SK-N-SH treated with all-trans-retinoic acid at 6 μM for 48 hours (cell line): ENCODE data around the gene TPO.

ENCODE experiments used
- CSDC2 ChIP-seq: fragments of 250-450 bp; sonication (Bioruptor Pico); IDR thresholded peaks from 2 replicates; pipeline ENCODE4 v1.5.0; 2020; ENCODE audit warnings: mild to moderate bottlenecking, moderate library complexity
- ESRRG ChIP-seq: fragments of 250-450 bp; sonication (Bioruptor Pico); IDR thresholded peaks from 2 replicates; pipeline ENCODE4 v1.6.1; 2021; ENCODE audit warnings: mild to moderate bottlenecking
- GLIS3 ChIP-seq: fragments of 250-450 bp; sonication (Bioruptor Pico); IDR thresholded peaks from 2 replicates; pipeline ENCODE4 v1.5.0; 2020; ENCODE audit warnings: mild to moderate bottlenecking, moderate library complexity
- OSR1 ChIP-seq: fragments of 250-450 bp; sonication (Bioruptor Pico); IDR thresholded peaks from 2 replicates; pipeline ENCODE4 v1.8.0; 2022; ENCODE audit warnings: moderate library complexity, mild to moderate bottlenecking, inconsistent platforms
- RARB ChIP-seq: fragments of 250-450 bp; sonication (Bioruptor Pico); IDR thresholded peaks from 2 replicates; pipeline ENCODE4 v1.8.0; 2021; ENCODE audit warnings: mild to moderate bottlenecking, moderate library complexity
- TCF4 ChIP-seq: fragments of 250-450 bp; sonication (Bioruptor Pico); IDR thresholded peaks from 2 replicates; pipeline ENCODE4 v1.8.0; 2021; ENCODE audit warnings: mild to moderate bottlenecking, moderate library complexity, borderline replicate concordance
- TOX ChIP-seq: fragments of 250-450 bp; sonication (Bioruptor Pico); IDR thresholded peaks from 2 replicates; pipeline ENCODE4 v1.8.0; 2021; ENCODE audit warnings: mild to moderate bottlenecking, moderate library complexity, borderline replicate concordance
- ZFP3 ChIP-seq: fragments of 250-450 bp; sonication (Bioruptor Pico); IDR thresholded peaks from 2 replicates; pipeline ENCODE4 v1.5.0; 2020; ENCODE audit warnings: mild to moderate bottlenecking, moderate library complexity
- ZFP30 ChIP-seq: fragments of 450-650 bp; formaldehyde crosslinking; IDR thresholded peaks from 2 replicates; pipeline ENCODE4 v1.5.0; 2022; ENCODE audit warnings: mild to moderate bottlenecking, moderate library complexity
- TF ChIP-seq, protein P1 (sequence below): fragments of 250-450 bp; sonication (Bioruptor Pico); IDR thresholded peaks from 2 replicates; pipeline ENCODE4 v1.8.0; 2020; ENCODE audit warnings: mild to moderate bottlenecking, moderate library complexity, borderline replicate concordance
- TF ChIP-seq, protein P2 (sequence below): fragments of 250-450 bp; sonication (Bioruptor Pico); IDR thresholded peaks from 2 replicates; pipeline ENCODE4 v1.8.0; 2021; ENCODE audit warnings: low read depth, mild to moderate bottlenecking, moderate library complexity, borderline replicate concordance

- no peak for TF ChIP-seq GLIS3 (CRISPR knock-in tag)
- no peak for TF ChIP-seq ESRRG (CRISPR knock-in tag)
- TF ChIP-seq, protein P1, sequence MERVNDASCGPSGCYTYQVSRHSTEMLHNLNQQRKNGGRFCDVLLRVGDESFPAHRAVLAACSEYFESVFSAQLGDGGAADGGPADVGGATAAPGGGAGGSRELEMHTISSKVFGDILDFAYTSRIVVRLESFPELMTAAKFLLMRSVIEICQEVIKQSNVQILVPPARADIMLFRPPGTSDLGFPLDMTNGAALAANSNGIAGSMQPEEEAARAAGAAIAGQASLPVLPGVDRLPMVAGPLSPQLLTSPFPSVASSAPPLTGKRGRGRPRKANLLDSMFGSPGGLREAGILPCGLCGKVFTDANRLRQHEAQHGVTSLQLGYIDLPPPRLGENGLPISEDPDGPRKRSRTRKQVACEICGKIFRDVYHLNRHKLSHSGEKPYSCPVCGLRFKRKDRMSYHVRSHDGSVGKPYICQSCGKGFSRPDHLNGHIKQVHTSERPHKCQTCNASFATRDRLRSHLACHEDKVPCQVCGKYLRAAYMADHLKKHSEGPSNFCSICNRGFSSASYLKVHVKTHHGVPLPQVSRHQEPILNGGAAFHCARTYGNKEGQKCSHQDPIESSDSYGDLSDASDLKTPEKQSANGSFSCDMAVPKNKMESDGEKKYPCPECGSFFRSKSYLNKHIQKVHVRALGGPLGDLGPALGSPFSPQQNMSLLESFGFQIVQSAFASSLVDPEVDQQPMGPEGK (CRISPR knock-in tag) = no peak
- no peak for TF ChIP-seq RARB (CRISPR knock-in tag)
- no peak for TF ChIP-seq CSDC2 (CRISPR knock-in tag)
- no peak for TF ChIP-seq TOX (CRISPR knock-in tag)
- TF ChIP-seq, protein P2, sequence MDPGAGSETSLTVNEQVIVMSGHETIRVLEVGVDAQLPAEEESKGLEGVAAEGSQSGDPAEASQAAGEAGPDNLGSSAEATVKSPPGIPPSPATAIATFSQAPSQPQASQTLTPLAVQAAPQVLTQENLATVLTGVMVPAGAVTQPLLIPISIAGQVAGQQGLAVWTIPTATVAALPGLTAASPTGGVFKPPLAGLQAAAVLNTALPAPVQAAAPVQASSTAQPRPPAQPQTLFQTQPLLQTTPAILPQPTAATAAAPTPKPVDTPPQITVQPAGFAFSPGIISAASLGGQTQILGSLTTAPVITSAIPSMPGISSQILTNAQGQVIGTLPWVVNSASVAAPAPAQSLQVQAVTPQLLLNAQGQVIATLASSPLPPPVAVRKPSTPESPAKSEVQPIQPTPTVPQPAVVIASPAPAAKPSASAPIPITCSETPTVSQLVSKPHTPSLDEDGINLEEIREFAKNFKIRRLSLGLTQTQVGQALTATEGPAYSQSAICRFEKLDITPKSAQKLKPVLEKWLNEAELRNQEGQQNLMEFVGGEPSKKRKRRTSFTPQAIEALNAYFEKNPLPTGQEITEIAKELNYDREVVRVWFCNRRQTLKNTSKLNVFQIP (CRISPR knock-in tag) = no peak
- TF ChIP-seq ZFP30 = no peak
- TF ChIP-seq OSR1 (CRISPR knock-in tag) = no peak
- TF ChIP-seq ZFP3 (CRISPR knock-in tag) = no peak
- TF ChIP-seq TCF4 (CRISPR knock-in tag) = no peak
Observed at GRCh38 chr2:1446301-1446700, 33.0 kb downstream of the TPO start.
